H4 (cell line): ENCODE measurements around the gene VEPH1. TPM values are rescaled to one million over a fixed set of nuclear protein-coding genes. Genes with fewer than 3 reads are reported as not detected.

Experiments
- total RNA-seq: library from RNA; depleted of rRNA; stranded (reverse); fragments of >200 nt; shearing (Covaris generic); gene quantifications from 2 replicates; pipeline ENCODE4 v1.2.3, GENCODE V29; 2014; rRNA removed

Gene VEPH1
- total RNA-seq, 1 experiment from 2014 or later = 0.75 TPM

Other genes with a start within 250 kb of the VEPH1 start
- 0.99 and 1.5 TPM in 2 replicates for gene PTX3, start 66.6 kb downstream of the VEPH1 start, total RNA-seq